HepG2 (cell line): ENCODE results near the gene THADA. TPM values are rescaled to one million over a fixed set of nuclear protein-coding genes. Genes with fewer than 3 reads are reported as not detected.

ENCODE experiments used
- AGO2 ChIP-seq: fragments of 200-400 bp; formaldehyde crosslinking; optimal IDR thresholded peaks from 2 replicates; pipeline ENCODE3; 2017; ENCODE audit warnings: mild to moderate bottlenecking, low read depth, low read length, moderate library complexity
- AHR ChIP-seq: IDR thresholded peaks from 2 replicates; pipeline ENCODE4 v1.6.1; 2018; ENCODE audit warnings: missing genetic modification reagents, missing compliant biosample characterization
- DR1 ChIP-seq: sonication (generic); formaldehyde crosslinking; IDR thresholded peaks from 2 replicates; pipeline ENCODE4 v1.8.0; 2021; ENCODE audit warnings: mild to moderate bottlenecking, missing genetic modification reagents, inconsistent platforms
- FOSL1 ChIP-seq: sonication (generic); formaldehyde crosslinking; IDR thresholded peaks from 2 replicates; pipeline ENCODE4 v1.9.0; 2021; ENCODE audit warnings: missing genetic modification reagents, borderline replicate concordance
- HCFC1 ChIP-seq: fragments of 150-350 bp; IDR thresholded peaks from 2 replicates; pipeline ENCODE4 v1.6.1; 2014; ENCODE audit warnings: low read depth, low read length
- KLF12 ChIP-seq: sonication (generic); formaldehyde crosslinking; IDR thresholded peaks from 2 replicates; pipeline ENCODE4 v1.4.0; 2020; ENCODE audit warnings: missing genetic modification reagents, borderline replicate concordance
- NRL ChIP-seq: sonication (generic); formaldehyde crosslinking; IDR thresholded peaks from 2 replicates; pipeline ENCODE4 v1.5.0; 2020; ENCODE audit warnings: missing genetic modification reagents, mild to moderate bottlenecking, moderate library complexity, borderline replicate concordance
- SMYD3 ChIP-seq: sonication (generic); formaldehyde crosslinking; IDR thresholded peaks from 2 replicates; pipeline ENCODE4 v1.8.1; 2023; ENCODE audit warnings: mild to moderate bottlenecking, missing genetic modification reagents
- SP4 ChIP-seq: sonication (generic); formaldehyde crosslinking; IDR thresholded peaks from 2 replicates; pipeline ENCODE4 v1.8.1; 2023; ENCODE audit warnings: mild to moderate bottlenecking, missing genetic modification reagents
- TRIM24 ChIP-seq: sonication (generic); formaldehyde crosslinking; IDR thresholded peaks from 2 replicates; pipeline ENCODE4 v1.8.0; 2022; ENCODE audit warnings: mild to moderate bottlenecking, missing genetic modification reagents
- YEATS4 ChIP-seq: sonication (generic); formaldehyde crosslinking; IDR thresholded peaks from 2 replicates; pipeline ENCODE4 v1.4.0; 2020; ENCODE audit warnings: missing genetic modification reagents, borderline replicate concordance
- ZBTB10 ChIP-seq: sonication (generic); formaldehyde crosslinking; IDR thresholded peaks from 2 replicates; pipeline ENCODE4 v1.4.0; 2020; ENCODE audit warnings: missing genetic modification reagents, borderline replicate concordance
- ZNF143 ChIP-seq: sonication (generic); formaldehyde crosslinking; IDR thresholded peaks from 2 replicates; pipeline ENCODE4 v1.4.0; 2020; ENCODE audit warnings: missing genetic modification reagents
- ZNF224 ChIP-seq: sonication (generic); formaldehyde crosslinking; IDR thresholded peaks from 2 replicates; pipeline ENCODE4 v1.5.0; 2020; ENCODE audit warnings: mild to moderate bottlenecking, missing genetic modification reagents
- ZNF354B ChIP-seq: sonication (generic); formaldehyde crosslinking; IDR thresholded peaks from 2 replicates; pipeline ENCODE4 v1.8.0; 2022; ENCODE audit warnings: mild to moderate bottlenecking, missing genetic modification reagents
- ZNF451 ChIP-seq: sonication (generic); formaldehyde crosslinking; IDR thresholded peaks from 2 replicates; pipeline ENCODE4 v1.5.0; 2020; ENCODE audit warnings: mild to moderate bottlenecking, missing genetic modification reagents
- ZNF552 ChIP-seq: sonication (generic); formaldehyde crosslinking; IDR thresholded peaks from 2 replicates; pipeline ENCODE4 v1.9.0; 2022; ENCODE audit warnings: missing genetic modification reagents, mild to moderate bottlenecking, borderline replicate concordance
- ZNF556 ChIP-seq: sonication (generic); formaldehyde crosslinking; IDR thresholded peaks from 2 replicates; pipeline ENCODE4 v1.4.0; 2020; ENCODE audit warnings: mild to moderate bottlenecking, missing genetic modification reagents, borderline replicate concordance
- ZNF703 ChIP-seq: sonication (generic); formaldehyde crosslinking; IDR thresholded peaks from 2 replicates; pipeline ENCODE4 v1.5.1; 2020; ENCODE audit warnings: missing genetic modification reagents, mild to moderate bottlenecking, moderate library complexity, borderline replicate concordance
- ZNF749 ChIP-seq: sonication (generic); formaldehyde crosslinking; IDR thresholded peaks from 2 replicates; pipeline ENCODE4 v1.8.0; 2022; ENCODE audit warnings: mild to moderate bottlenecking, missing genetic modification reagents, moderate library complexity, borderline replicate concordance
- ZSCAN9 ChIP-seq: IDR thresholded peaks from 2 replicates; pipeline ENCODE4 v1.6.1; 2016; ENCODE audit warnings: borderline replicate concordance
- polyA plus RNA-seq, 8 experiments: library from polyadenylated mRNA; depleted of rRNA in 3 of 8; stranded (reverse) in 7 of 8; unstranded in 1 of 8; fragments of >200 nt; fragmentation: Illumina TruSeq in 4 of 8; extraction: Trizol in 4 of 8; gene quantifications; 2 replicates each; pipeline versions ENCODE4 v1.2.1 to v1.2.3, GENCODE V29; 2011 to 2016; ENCODE audit warnings: low read depth in 4 of 8, missing spikeins in 1 of 8, mixed read lengths in 1 of 8; ENCODE audit not compliant: insufficient read depth in 1 of 8
- total RNA-seq, 5 experiments: library from RNA; depleted of rRNA; stranded (reverse); fragments of >200 nt; fragmentation: Illumina TruSeq; extraction: Trizol; gene quantifications; 2 replicates each; pipeline ENCODE4 v1.2.3, GENCODE V29; 2016; ENCODE audit warnings: low read depth in 1 of 5
- TF ChIP-seq, protein P1 (sequence below): sonication (generic); formaldehyde crosslinking; IDR thresholded peaks from 2 replicates; pipeline ENCODE4 v1.5.1; 2020; ENCODE audit warnings: mild to moderate bottlenecking, missing genetic modification reagents, borderline replicate concordance
- TF ChIP-seq, protein P2 (sequence below): sonication (generic); formaldehyde crosslinking; conservative IDR thresholded peaks from 2 replicates; pipeline ENCODE4 v1.8.1; 2023; ENCODE audit warnings: missing genetic modification reagents

The THADA gene
- total and polyA plus RNA-seq, 2 of the 13 experiments (the other 11 are each of a cell fraction or from before 2014, with no cell fraction given): 12.7 to 21.7 TPM

- TF ChIP-seq, protein P1, sequence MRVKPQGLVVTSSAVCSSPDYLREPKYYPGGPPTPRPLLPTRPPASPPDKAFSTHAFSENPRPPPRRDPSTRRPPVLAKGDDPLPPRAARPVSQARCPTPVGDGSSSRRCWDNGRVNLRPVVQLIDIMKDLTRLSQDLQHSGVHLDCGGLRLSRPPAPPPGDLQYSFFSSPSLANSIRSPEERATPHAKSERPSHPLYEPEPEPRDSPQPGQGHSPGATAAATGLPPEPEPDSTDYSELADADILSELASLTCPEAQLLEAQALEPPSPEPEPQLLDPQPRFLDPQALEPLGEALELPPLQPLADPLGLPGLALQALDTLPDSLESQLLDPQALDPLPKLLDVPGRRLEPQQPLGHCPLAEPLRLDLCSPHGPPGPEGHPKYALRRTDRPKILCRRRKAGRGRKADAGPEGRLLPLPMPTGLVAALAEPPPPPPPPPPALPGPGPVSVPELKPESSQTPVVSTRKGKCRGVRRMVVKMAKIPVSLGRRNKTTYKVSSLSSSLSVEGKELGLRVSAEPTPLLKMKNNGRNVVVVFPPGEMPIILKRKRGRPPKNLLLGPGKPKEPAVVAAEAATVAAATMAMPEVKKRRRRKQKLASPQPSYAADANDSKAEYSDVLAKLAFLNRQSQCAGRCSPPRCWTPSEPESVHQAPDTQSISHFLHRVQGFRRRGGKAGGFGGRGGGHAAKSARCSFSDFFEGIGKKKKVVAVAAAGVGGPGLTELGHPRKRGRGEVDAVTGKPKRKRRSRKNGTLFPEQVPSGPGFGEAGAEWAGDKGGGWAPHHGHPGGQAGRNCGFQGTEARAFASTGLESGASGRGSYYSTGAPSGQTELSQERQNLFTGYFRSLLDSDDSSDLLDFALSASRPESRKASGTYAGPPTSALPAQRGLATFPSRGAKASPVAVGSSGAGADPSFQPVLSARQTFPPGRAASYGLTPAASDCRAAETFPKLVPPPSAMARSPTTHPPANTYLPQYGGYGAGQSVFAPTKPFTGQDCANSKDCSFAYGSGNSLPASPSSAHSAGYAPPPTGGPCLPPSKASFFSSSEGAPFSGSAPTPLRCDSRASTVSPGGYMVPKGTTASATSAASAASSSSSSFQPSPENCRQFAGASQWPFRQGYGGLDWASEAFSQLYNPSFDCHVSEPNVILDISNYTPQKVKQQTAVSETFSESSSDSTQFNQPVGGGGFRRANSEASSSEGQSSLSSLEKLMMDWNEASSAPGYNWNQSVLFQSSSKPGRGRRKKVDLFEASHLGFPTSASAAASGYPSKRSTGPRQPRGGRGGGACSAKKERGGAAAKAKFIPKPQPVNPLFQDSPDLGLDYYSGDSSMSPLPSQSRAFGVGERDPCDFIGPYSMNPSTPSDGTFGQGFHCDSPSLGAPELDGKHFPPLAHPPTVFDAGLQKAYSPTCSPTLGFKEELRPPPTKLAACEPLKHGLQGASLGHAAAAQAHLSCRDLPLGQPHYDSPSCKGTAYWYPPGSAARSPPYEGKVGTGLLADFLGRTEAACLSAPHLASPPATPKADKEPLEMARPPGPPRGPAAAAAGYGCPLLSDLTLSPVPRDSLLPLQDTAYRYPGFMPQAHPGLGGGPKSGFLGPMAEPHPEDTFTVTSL (CRISPR knock-in tag): peak; percentile 39; the same call in 1 of the 2 replicates
- TF ChIP-seq YEATS4 (CRISPR knock-in tag) (no peak; the same call in 1 of the 2 replicates), ZNF354B (CRISPR knock-in tag) (no peak), ZNF451 (CRISPR knock-in tag) (no peak), DR1 (no peak), SP4 (no peak), HCFC1 (no peak), ZNF703 (CRISPR knock-in tag) (no peak), ZNF556 (CRISPR knock-in tag) (no peak), ZNF143 (no peak), ZSCAN9 (CRISPR knock-in tag) (no peak), ZBTB10 (CRISPR knock-in tag) (peak; percentile 95), AHR (CRISPR knock-in tag) (no peak), ZNF552 (CRISPR knock-in tag) (no peak), NRL (no peak), TRIM24 (CRISPR knock-in tag) (no peak), SMYD3 (CRISPR knock-in tag) (no peak), ZNF749 (no peak), KLF12 (no peak), ZNF224 (no peak), FOSL1 (no peak), AGO2 (no peak)
- TF ChIP-seq, protein P2, sequence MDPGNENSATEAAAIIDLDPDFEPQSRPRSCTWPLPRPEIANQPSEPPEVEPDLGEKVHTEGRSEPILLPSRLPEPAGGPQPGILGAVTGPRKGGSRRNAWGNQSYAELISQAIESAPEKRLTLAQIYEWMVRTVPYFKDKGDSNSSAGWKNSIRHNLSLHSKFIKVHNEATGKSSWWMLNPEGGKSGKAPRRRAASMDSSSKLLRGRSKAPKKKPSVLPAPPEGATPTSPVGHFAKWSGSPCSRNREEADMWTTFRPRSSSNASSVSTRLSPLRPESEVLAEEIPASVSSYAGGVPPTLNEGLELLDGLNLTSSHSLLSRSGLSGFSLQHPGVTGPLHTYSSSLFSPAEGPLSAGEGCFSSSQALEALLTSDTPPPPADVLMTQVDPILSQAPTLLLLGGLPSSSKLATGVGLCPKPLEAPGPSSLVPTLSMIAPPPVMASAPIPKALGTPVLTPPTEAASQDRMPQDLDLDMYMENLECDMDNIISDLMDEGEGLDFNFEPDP (CRISPR knock-in tag): no peak
These were observed 17.1 kb upstream of the THADA start (continued) for GRCh38 chr2:43612944-43613343.
